Choroid plexus epithelial cell (primary cell): ENCODE measurements around the gene RAD21L1.

Experiments
- DNase-seq: peaks from one replicate; pipeline ENCODE4 v3.0.0-alpha.2; 2010; ENCODE audit warnings: low read depth
- H3K4me3 ChIP-seq: 2 replicates; pipeline ENCODE4 v1.5.1; 2011; ENCODE audit warnings: low read depth, mild to moderate bottlenecking, control low read depth, low read length, moderate library complexity
- CTCF ChIP-seq: conservative IDR thresholded peaks from 2 replicates; pipeline ENCODE4 v1.5.1; 2011; ENCODE audit warnings: low read depth, mild to moderate bottlenecking, control low read depth, inconsistent platforms, low read length, moderate library complexity

RAD21L1 gene

GRCh38 chr20:1265226-1265915 lies 39.5 kb downstream of the RAD21L1 start:
- no peak for DNase-seq
- no peak for TF ChIP-seq CTCF
- peak overlapping the region; percentile 80 for H3K4me3 ChIP-seq

- no peak for DNase-seq
- TF ChIP-seq CTCF: no peak
- peak overlapping the region; percentile 80 for H3K4me3 ChIP-seq
Observed at GRCh38 chr20:1265916-1266166, 40.0 kb downstream of the RAD21L1 start.

- peak within 1 kb of the TSS; percentile 80 for H3K4me3 ChIP-seq
- DNase-seq: peak; percentile 86
- TF ChIP-seq CTCF: no peak
Observed at GRCh38 chr20:1266167-1266973, 40.5 kb downstream of the RAD21L1 start, which contains the start of gene SNPH. Gene SNPH, plus strand, starts transcription at chr20:1266294. Its CDS starts 29,946 bp downstream, at chr20:1296240.

- no peak for DNase-seq
- H3K4me3 ChIP-seq: peak overlapping the region; percentile 80
- no peak for TF ChIP-seq CTCF
Observed at GRCh38 chr20:1267161-1267560, 41.3 kb downstream of the RAD21L1 start.

- no peak for TF ChIP-seq CTCF
- no peak overlapping the region for H3K4me3 ChIP-seq
- DNase-seq: no peak
Observed at GRCh38 chr20:1267809-1268374, 42.0 kb downstream of the RAD21L1 start.

- DNase-seq: no peak
- TF ChIP-seq CTCF: no peak
- no peak overlapping the region for H3K4me3 ChIP-seq
Observed at GRCh38 chr20:1269235-1269634, 43.4 kb downstream of the RAD21L1 start.
